ENCODE measurements around the gene HTR3D.
"Not testable (repeated sequence)": the region's sequence is repeated elsewhere in the genome, so short reads cannot be mapped to it uniquely, and the experiment has no call there.

HTR3D gene

GRCh38 chr3:184045995-184046394 is 14.5 kb downstream of the HTR3D start:
- no peak for FAIRE-seq
- TF ChIP-seq TAF1 (IDR thresholded peaks at IDR 0.05; ENCODE audit: borderline replicate concordance, low read depth, low read length) (no peak), POLR2AphosphoS5 (IDR thresholded peaks at IDR 0.05; ENCODE audit: low read depth, low read length) (no peak), POLR2A (IDR thresholded peaks at IDR 0.05; ENCODE audit: low read depth, low read length) (no peak)
- DNase-seq (ENCODE audit: insufficient read length) = no peak

DNA sequence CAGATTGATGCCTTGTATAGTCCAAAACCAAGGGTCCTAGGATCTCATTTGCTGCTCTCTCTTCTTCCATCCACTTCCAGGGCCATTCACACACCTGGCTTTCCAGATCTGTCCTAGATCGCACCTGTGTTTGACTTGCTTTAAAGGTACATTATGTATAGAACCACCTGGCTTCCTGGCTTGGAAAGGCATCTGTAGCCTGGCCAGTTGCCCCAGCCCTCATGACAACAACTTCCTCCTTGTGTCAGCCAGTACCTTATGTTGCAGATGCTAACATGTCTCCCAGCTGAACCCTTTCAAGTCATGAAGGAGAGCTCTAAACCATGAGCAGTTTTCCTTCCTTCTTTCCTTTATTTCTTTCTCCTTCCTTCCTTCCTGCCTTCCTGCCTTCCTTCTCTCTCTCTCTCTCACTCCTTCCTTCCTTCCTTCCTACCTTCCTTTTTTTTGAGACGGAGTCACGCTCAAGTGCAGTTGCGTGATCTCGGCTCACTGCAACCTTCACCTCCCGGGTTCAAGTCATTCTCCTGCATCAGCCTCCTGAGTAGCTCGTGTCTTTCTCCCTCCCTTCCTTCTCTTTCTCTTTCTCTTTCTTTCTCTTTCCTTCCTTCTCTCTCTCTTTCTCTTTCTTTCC is 18.8 kb downstream of the HTR3D start:
- DNase-seq (ENCODE audit: insufficient read length) (no peak), FAIRE-seq (no peak)
- TF ChIP-seq POLR2A (IDR thresholded peaks at IDR 0.05; ENCODE audit: low read depth, low read length) (no peak), TAF1 (IDR thresholded peaks at IDR 0.05; ENCODE audit: borderline replicate concordance, low read depth, low read length) (no peak), POLR2AphosphoS5 (IDR thresholded peaks at IDR 0.05; ENCODE audit: low read depth, low read length) (no peak)

DNA sequence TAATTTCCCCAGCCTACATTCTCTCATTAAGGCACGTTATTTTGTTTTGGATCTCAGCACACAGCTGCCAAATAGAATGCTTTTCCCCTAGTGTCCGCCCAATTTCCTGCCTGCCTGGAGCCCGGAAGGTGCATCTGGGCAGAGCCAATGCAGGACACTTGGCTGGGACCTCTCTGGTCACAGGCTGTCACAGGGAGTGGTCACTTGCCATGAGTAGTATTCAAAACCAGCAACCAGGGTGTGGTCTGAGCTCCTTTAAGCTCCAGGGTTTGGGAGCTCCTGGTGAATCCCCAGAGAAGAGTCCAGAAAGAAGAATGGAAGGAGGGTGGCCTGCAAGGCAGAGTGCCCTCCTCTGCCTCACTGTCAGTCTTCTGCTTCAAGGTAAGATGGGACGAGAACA is 21.2 kb downstream of the HTR3D start, which contains the start of gene HTR3C:
Gene HTR3C, plus strand, starts transcription at position 281 of the 400 bp plus-strand sequence. Its CDS starts 34 bp downstream, at position 315.
- no peak for FAIRE-seq
- TF ChIP-seq POLR2AphosphoS5 (IDR thresholded peaks at IDR 0.05; ENCODE audit: low read depth, low read length) = no peak
- no peak for TF ChIP-seq TAF1 (IDR thresholded peaks at IDR 0.05; ENCODE audit: borderline replicate concordance, low read depth, low read length)
- TF ChIP-seq POLR2A (IDR thresholded peaks at IDR 0.05; ENCODE audit: low read depth, low read length) = no peak
- no peak for DNase-seq (ENCODE audit: insufficient read length)

DNA sequence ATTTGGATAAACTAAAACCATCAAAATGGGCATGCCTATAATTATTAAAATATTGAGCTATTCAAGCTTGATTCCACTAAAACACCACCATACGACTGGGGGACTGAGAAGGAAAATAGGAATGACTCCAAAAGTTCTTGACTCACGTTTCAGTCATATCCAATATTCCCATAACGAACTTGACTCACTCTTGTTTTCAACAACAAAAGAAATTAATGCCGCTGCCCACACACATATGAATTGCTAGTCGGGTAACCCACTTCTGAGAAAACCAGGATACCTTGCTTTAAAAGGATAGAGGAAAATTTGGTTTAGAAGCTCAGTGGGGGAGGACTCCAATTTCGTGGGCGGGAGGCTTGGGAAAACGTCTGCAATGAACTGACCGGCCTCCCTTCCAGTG is 26.5 kb downstream of the HTR3D start:
- no peak for TF ChIP-seq TAF1 (IDR thresholded peaks at IDR 0.05; ENCODE audit: borderline replicate concordance, low read depth, low read length)
- TF ChIP-seq POLR2AphosphoS5 (IDR thresholded peaks at IDR 0.05; ENCODE audit: low read depth, low read length) = no peak
- TF ChIP-seq POLR2A (IDR thresholded peaks at IDR 0.05; ENCODE audit: low read depth, low read length) = no peak
- no peak for DNase-seq (ENCODE audit: insufficient read length)
- FAIRE-seq = no peak

DNA sequence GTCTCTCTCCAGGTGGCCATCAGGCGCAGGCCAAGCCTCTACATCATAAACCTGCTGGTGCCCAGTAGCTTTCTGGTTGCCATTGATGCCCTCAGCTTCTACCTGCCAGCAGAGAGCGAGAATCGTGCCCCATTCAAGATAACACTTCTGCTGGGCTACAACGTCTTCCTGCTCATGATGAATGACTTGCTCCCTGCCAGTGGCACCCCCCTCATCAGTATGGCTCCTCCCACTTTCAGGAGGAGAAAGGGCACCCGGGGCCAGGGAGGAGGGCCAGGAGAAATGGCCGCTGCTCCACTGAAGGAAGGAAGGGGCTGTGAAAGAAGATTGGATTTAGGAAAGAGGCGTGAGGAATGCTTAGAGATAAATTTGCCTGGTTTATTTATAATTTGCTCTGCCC is 27.9 kb downstream of the HTR3D start:
- no peak for FAIRE-seq
- DNase-seq (ENCODE audit: insufficient read length) = no peak
- TF ChIP-seq POLR2AphosphoS5 (IDR thresholded peaks at IDR 0.05; ENCODE audit: low read depth, low read length) (no peak), TAF1 (IDR thresholded peaks at IDR 0.05; ENCODE audit: borderline replicate concordance, low read depth, low read length) (no peak), POLR2A (IDR thresholded peaks at IDR 0.05; ENCODE audit: low read depth, low read length) (no peak)

DNA sequence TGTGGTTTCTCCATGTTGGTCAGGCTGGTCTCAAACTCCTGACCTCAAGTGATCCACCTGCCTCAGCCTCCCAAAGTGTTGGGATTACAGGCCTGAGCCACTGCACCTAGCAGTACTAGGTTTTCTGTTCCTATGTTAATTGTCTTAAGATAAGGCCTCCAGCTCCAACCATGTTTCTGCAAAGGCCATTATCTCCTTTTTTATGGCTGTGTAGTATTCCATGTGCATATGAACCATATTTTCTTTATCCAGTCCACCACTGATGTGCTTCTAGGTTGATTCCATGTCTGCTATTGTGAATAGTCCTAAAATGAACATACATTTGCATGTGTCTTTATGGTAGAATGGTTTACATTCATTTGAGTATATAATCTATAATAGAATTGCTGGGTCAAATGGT is 31.1 kb downstream of the HTR3D start:
- TF ChIP-seq TAF1 (IDR thresholded peaks at IDR 0.05; ENCODE audit: borderline replicate concordance, low read depth, low read length) (no peak), POLR2AphosphoS5 (IDR thresholded peaks at IDR 0.05; ENCODE audit: low read depth, low read length) (no peak), POLR2A (IDR thresholded peaks at IDR 0.05; ENCODE audit: low read depth, low read length) (no peak)
- FAIRE-seq = no peak
- no peak for DNase-seq (ENCODE audit: insufficient read length)

DNA sequence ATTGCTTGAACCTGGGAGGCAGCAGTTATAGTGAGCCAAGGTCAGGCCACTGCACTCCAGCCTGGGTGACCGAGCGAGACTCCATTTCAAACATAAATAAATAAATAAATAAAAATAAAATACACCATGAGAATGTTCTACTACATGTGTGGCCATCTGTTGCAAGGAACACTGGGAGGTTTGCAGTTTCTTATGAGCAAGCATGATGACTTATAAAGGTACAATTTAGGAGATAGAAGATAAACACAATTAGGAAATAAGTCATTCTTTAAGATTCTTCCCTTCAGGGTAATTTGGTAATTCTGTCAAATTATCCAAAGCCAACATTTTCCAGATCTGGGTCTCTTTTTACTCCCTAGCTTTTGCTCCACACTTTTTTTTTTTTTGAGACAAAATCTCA is 34.7 kb downstream of the HTR3D start:
- no peak for FAIRE-seq
- no peak for DNase-seq (ENCODE audit: insufficient read length)
- TF ChIP-seq POLR2AphosphoS5 (IDR thresholded peaks at IDR 0.05; ENCODE audit: low read depth, low read length) = no peak
- no peak for TF ChIP-seq POLR2A (IDR thresholded peaks at IDR 0.05; ENCODE audit: low read depth, low read length)
- TF ChIP-seq TAF1 (IDR thresholded peaks at IDR 0.05; ENCODE audit: borderline replicate concordance, low read depth, low read length) = no peak

DNA sequence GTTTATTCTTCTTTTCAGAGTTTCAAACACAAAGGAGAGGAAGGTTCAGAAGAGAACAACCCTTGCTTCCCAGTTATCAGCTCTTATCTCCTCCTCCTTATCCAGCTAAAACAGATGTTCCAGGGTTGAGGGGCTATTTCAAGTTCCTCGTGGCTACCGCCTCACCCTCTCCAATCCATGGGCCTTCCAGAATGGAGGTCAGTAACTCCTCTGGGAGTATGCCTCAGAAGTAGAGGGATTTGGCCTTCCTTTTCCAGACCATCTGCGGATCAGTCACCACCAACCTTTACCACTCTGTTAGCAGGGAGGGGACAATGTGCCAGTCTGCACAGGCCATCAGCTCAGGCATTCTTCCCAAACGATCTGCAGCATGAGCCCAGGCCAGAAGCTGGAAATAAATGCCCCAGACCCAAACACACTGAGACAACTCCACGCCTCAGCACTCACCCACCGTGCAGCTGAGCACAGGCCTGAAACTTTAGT is 36.1 kb downstream of the HTR3D start:
- TF ChIP-seq POLR2A (IDR thresholded peaks at IDR 0.05; ENCODE audit: low read depth, low read length) (no peak), POLR2AphosphoS5 (IDR thresholded peaks at IDR 0.05; ENCODE audit: low read depth, low read length) (no peak), TAF1 (IDR thresholded peaks at IDR 0.05; ENCODE audit: borderline replicate concordance, low read depth, low read length) (no peak)
- FAIRE-seq = no peak
- no peak for DNase-seq (ENCODE audit: insufficient read length)

GRCh38 chr3:184068344-184068743 is 36.8 kb downstream of the HTR3D start:
- no peak for FAIRE-seq
- no peak for DNase-seq (ENCODE audit: insufficient read length)
- TF ChIP-seq POLR2AphosphoS5 (IDR thresholded peaks at IDR 0.05; ENCODE audit: low read depth, low read length) (no peak), POLR2A (IDR thresholded peaks at IDR 0.05; ENCODE audit: low read depth, low read length) (no peak), TAF1 (IDR thresholded peaks at IDR 0.05; ENCODE audit: borderline replicate concordance, low read depth, low read length) (no peak)

- not testable (repeated sequence) for FAIRE-seq; DNase-seq (ENCODE audit: insufficient read length)
Observed at GRCh38 chr3:184071142-184071541, 39.6 kb downstream of the HTR3D start.

GRCh38 chr3:184073621-184074020 is 42.1 kb downstream of the HTR3D start:
- no peak for TF ChIP-seq POLR2AphosphoS5 (IDR thresholded peaks at IDR 0.05; ENCODE audit: low read depth, low read length)
- TF ChIP-seq POLR2A (IDR thresholded peaks at IDR 0.05; ENCODE audit: low read depth, low read length) = no peak
- no peak for TF ChIP-seq TAF1 (IDR thresholded peaks at IDR 0.05; ENCODE audit: borderline replicate concordance, low read depth, low read length)
- DNase-seq (ENCODE audit: insufficient read length) (no peak), FAIRE-seq (no peak)

- DNase-seq (ENCODE audit: insufficient read length) = no peak
- FAIRE-seq = no peak
- no peak for TF ChIP-seq POLR2AphosphoS5 (IDR thresholded peaks at IDR 0.05; ENCODE audit: low read depth, low read length)
- TF ChIP-seq TAF1 (IDR thresholded peaks at IDR 0.05; ENCODE audit: borderline replicate concordance, low read depth, low read length) = no peak
- TF ChIP-seq POLR2A (IDR thresholded peaks at IDR 0.05; ENCODE audit: low read depth, low read length) = no peak
Observed at GRCh38 chr3:184075901-184076300, 44.4 kb downstream of the HTR3D start.

All from GM12892 (cell line).